Activated CD8-positive, alpha-beta memory T cell treated with anti-CD3 and anti-CD28 coated beads, Interleukin-2, amount 50 U/mL, for 4 hours (primary cell): ENCODE measurements around the gene PIK3CD.
A peak's percentile ranks its signal among the peaks of the same experiment; 100 is the strongest.
"Not testable (repeated sequence)": the region's sequence is repeated elsewhere in the genome, so short reads cannot be mapped to it uniquely, and the experiment has no call there.

Source experiments
- DNase-seq: peaks from one replicate; pipeline ENCODE4 v3.0.0-alpha.2; 2020

Gene PIK3CD

DNA sequence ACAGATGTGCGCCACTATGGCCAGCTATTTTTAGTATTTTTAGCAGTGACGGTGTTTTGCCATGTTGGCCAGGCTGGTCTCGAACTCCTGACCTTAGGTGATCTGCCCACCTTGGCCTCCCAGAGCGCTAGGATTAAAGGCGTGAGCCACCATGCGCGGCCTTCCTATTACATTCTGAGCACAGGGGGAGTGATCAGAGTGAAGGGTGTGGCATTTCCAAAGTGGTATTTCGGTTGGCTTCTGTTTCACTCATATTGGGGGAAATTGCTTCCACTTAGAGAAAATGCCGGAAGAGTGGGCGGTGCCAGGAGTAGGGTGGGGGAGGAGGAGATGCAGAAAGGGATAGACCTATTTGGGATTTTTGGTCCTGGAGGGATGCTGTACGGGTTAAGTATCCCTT lies 4.3 kb downstream of the PIK3CD start:
- DNase-seq: no peak

DNA sequence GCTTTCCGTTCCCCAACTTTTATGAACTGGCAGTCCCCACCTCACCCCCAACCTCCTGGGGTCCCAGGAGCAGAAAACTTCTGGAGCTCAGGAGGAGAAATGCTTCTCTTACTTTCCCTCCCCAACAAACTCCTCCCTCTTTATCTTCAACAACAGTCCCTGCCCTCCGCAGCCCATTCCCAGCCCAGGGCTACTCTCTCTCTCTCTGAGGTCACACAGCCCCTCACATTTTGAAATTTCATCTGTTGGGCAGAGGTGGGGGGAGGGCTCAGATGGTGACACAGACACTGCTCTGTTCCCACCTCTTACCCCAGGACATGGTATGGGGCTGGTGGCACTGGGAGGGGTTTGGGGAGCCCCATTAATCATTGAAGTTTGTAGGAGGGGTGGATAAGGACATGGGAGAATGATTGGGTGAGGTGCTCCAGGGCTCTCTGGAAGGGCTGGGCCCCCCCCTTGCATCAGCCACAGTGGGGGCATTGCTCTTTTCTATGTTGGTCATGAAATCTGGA lies 6.0 kb downstream of the PIK3CD start:
- no peak for DNase-seq

DNA sequence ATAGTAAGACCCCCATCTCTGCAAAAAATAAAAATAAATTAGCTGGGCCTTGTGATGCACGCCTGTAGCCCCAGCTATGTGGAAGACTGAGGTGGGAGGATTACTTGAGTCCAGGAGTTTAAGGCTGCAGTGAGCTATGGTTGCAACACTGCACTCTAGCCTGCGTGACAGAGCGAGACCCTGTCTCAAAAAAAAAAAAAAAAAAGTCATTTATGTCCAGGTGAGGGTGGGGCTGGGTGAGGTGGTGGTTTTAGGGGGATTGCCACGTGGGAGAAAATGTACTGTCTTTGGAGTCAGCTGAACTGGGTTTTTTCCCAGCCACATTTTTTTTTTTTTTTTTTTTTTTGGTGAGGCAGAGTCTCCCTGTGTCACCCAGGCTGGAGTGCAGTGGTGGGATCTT lies 6.7 kb downstream of the PIK3CD start:
- DNase-seq: no peak

DNA sequence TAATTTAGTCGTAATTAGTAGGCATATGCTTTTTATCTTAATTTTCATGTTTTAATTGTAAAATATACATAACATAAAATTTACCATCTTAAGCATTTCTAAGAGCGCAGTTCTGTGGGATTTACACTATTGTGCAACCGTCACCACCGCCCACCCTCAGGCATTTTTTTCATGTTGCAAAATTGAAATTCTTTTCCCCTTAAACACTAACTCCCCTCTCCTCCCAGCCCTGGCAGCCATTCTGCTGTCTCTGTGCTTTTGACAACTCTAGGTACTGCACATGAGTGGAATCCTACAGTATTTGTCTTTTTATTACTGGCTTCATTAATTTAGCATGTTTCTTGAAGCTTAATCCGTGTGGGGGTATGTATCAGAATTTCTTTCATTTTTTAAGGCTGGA lies 7.8 kb downstream of the PIK3CD start:
- no peak for DNase-seq

DNA sequence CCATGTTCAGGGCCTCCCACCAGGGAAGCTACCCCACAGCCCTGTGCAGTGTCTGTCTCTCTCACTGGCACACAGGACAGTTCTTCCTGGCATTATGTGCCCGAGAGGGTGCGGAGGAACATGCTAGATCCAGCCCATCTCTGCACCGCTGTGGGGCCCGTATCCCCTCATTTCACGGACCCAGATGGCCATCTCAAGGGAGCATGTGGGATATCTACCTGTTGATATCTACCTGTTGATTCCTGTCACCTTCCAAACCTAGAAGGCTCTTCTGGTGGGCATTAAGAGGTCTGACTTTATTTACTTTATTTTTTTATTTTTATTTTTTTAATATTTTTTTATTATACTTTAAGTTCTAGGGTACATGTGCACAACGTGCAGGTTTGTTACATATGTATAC lies 11.7 kb downstream of the PIK3CD start:
- no peak for DNase-seq

GRCh38 chr1:9665193-9665592 lies 13.7 kb downstream of the PIK3CD start:
- DNase-seq: no peak

DNA sequence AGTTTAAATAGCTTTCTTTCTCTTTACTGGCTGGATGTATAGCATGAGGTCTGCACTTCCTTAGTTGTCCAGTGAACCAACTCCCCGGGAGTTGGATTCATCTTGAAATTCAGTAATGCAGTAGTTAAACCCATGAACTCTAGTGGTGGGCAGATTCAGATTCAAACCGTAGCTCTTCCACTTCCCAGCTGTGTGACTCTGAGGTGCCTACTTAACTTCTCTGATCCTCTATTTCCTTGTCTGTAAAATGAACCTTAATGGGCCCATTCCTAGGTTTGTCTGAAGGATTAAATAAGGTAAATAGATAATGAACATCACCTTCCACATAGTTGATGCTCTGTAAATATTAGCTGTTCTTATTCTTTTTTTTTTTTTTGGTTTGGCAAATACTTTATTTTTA lies 16.5 kb downstream of the PIK3CD start:
- no peak for DNase-seq

- no peak for DNase-seq
Observed at GRCh38 chr1:9670085-9670484, 18.6 kb downstream of the PIK3CD start.

GRCh38 chr1:9671377-9672140 lies 20.0 kb downstream of the PIK3CD start:
- DNase-seq: no peak

GRCh38 chr1:9672444-9672843 lies 20.9 kb downstream of the PIK3CD start:
- no peak for DNase-seq

DNA sequence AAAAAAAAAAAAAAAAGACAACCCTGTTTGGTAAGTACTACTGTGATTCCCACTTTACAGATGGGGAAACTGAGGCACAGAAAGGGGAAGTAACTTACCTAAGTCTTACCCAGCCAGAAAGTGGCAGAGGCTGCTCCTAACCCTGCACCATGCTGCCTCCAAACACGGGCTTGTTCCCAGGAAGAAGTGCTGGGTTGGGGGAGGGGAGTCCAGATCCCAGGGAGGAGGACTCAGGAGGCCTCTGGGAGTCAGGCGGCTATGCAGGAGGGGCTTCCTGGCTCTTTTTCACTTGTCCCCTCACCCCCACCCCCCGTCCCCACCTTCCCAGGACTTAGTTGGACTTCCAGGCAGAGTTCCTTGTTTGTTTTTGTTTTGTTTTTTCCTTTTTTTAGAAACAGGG lies 23.9 kb downstream of the PIK3CD start:
- DNase-seq: no peak

DNA sequence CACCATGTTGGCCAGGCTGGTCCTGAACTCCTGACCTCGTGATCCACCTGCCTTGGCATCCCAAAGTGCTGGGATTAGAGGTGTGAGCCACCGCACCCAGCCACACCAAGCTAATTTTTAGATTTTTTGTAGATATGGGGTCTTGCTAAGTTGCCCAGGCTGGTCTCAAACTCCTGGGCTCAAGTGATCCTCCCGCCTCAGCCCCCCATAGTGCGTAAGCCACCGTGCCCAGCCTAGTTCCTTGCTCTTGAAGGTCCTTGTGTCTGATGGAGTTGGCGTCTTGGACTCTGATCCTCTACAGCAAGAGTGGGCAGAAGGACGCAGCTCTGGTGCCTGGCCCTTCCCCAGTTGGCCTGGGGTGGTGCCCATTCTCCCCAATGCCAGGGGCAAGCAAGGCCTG lies 24.6 kb downstream of the PIK3CD start:
- DNase-seq: not testable (repeated sequence)

DNA sequence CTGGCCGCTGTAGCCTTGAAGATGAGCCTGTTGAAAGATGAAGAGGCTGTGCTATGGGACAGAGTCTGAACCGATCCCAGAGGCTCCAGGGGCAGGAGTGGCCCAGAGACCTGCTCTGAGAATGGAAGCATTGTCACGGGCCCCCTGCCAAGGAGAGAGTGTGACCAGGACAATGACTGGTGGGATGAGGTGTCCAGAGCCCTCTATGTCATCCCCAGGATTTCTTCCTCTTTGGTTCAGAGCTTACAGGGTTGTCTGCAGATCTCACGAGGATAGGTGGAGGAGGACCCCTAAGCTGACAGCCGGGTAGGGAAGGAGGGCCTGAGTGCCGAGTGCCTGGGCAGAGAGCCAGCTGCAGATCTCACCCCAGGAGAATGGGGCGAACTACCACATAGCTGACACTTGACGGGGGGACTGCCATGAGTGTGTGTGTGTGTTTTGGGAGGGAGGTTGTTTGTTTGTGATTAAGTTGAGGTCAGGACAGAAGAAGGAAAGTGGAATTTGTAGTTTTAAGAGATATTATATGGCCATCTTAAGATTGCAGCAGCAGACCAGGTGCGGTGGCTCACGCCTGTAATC lies 25.4 kb downstream of the PIK3CD start:
- DNase-seq: no peak

DNA sequence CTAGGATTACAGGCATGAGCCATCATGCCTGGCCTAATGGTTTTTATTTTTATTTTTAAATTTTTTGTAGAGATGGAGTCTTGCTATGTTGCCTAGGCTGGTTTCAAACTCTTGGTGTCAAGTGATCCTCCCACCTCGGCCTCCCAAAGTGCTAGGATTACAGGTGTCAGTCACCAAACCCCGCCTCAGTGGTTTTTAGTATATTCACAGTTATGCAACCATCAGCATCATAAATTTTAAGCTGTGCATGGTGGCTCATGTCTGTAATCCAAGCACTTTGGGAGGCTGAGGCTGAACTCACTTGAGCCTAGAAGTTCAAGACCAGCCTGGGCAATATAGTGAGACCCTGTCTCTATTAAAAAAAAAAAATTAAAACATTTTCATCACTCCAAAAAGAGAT lies 28.6 kb downstream of the PIK3CD start:
- DNase-seq: no peak

DNA sequence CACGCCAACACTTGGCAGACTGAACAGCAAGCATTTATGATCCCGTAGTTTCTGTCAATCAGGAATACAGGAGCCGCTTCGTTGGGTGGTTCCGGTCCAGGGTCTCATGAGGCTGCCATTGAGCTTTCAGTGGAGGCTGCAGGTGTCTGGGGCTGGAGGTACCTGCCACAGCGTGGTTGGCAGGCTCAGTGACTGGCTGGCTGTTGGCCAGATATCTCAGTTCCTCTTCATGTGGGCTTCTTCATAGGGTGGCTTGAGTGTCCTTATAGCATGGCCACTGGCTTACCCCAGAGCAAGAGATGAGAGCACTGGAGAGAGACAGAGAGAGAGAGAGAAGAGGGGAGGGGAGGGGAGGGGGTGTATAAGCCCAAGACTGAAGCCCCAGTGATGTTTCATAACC lies 29.3 kb downstream of the PIK3CD start:
- no peak for DNase-seq

DNA sequence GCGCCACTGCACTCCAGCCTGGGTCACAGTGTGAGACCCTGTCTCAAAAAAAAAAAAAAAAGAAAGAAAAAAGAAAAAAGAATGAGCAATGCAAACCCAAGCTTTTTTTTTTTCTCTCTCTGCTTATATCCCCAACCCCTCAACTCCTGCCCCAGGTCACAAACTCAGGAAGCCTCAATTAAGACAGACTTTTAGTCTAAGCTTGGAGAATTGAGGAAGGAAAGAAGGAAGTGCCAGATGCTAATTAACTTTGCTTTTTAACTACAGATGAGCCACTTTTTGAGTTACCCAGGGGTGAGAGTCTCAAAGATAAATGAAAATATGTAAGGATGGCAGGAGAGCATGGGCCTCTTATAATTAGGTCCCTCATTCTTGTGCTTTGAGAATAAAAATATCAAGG lies 33.3 kb downstream of the PIK3CD start:
- no peak for DNase-seq

DNA sequence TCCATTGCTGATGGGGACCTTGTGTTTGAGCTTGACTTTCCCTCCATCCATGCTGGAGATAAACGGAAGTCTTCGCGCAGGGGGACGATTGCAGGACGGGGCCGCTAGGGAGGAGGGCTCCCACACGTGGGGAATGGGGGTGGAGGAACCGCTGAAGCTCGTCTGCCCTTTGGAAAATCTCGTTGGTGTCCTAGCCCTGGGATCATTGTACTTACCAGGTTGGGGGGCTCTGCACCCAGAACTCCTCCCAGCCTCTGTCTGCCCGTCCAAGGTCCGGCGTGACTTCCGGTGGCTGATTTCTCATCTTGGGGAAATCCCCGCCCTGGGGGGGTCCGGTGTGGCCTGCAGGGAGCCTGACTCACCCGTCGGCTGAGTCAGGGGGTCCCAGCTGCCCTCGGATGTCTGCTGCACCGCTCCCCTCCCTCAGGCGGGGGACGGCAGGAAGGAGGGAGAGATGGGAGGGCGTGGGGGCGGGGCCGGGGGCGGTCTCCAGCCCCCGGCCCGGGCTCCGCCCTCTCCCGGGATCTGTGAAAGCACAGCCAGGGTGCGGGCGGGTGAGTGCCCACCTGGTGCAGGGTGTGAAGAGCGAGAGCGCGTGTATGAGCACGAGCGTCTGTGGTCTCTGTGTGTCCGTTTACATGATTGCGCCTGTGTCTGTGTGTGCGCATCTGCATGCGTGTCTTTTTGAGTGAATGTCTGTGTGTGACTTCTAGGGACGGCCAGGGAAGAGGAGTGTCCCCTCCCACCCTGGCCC lies 35.8 kb downstream of the PIK3CD start:
- peak; percentile 86 for DNase-seq

DNA sequence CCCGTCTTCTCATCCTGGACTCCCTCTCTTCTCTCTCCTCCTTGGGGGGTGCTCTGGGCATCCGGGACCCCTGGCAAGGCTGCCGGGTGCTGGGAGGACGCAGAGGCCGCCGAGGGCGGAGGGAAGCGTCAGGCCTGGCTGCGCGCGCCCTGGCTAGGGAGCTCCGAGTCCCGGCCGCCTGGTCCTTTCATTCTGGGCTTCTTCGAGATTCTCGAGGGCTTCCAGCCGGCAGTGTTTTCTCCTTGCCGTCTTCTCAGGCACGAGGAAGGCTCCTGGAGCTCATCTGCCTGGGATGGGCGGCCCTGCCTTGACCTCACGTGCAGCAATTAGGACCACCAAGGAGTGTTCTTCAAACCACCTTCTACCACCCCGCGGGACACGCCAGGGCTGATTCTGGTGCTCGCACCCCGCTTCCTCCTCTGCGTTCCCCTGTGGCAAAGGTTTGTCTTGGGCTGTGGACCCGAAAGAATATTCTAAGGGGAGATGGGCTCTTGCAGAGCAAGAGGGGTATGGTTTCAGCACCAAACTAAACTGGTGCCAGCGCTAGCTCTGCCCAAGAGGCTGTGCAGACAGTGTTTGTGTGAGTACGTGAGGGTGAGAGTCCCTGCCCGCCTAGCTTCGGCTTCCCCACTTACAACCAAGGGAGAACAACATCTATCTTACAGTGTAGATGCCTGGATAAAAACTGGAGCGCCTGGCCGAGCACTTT lies 36.5 kb downstream of the PIK3CD start:
- DNase-seq: no peak

GRCh38 chr1:9688599-9688998 lies 37.1 kb downstream of the PIK3CD start:
- DNase-seq: no peak

- DNase-seq: peak; percentile 87
Observed at GRCh38 chr1:9689011-9689706, 37.6 kb downstream of the PIK3CD start.

DNA sequence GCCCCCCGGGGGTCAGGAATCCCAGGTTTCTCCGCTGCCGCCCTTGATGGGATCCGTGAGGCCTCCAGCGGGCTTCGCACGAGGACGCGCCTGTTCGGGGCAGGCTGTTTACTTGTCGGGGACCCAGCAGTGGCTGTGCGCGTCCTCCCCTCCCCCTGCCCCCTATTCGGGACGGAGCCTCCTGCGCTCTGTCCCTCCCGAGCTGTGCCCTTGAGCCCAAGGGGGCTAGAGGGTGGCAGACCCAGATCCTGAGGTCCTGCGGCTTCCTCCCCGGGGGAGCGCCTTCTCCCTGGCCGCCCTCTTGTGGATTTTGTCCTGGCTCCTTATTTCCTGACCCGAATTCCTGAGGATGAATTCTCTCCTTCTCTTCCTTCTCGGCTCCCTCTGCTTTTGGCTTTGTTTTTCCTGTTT lies 38.4 kb downstream of the PIK3CD start:
- DNase-seq: peak; percentile 37

DNA sequence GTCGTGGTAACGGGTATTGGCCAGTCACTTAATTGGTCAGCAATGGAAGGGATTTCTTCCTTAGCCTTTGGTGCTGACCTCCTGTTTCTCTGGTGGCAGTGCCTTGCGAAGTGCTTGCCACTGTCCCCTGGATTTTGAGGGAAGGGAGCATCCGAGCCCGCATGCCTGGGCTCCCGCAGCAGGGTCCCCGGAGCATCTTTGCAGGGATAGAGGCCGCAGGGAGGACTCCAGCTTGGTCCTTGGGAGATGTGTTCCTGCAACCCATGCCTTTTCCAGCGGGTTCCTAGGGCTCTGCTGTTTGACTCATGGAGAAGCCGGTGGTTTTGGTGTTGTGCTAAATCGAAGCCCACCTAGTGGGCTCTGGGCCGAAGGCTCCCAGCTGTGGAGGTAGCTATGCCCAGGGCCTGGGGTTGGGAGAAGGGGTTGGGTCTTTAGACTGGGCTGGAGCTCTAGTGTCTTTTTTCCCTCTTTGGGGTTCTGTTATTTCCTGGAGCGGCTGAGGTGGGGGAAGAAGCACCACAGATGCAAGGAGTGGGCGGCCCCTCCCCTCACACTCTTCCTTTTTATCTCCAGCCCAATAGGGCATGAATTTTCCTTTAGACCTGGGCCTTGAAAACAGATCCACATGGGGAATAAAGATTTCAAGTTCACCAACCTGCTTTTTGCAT lies 39.0 kb downstream of the PIK3CD start:
- DNase-seq: no peak
